Measurements from ENCODE around the gene YTHDF1.
"Not testable (repeated sequence)": the region's sequence is repeated elsewhere in the genome, so short reads cannot be mapped to it uniquely, and the experiment has no call there.

The YTHDF1 gene

GRCh38 chr20:63216041-63216848 is at the start of gene YTHDF1:
YTHDF1 (minus strand) TSS chr20:63216131; CDS start chr20:63215892, 239 bp downstream.
- peak; percentile 81 for DNase-seq

- no peak for DNase-seq
Measured at GRCh38 chr20:63264519-63264918, 48.6 kb upstream of the YTHDF1 start.

- no peak for DNase-seq
Measured at GRCh38 chr20:63264000-63264399, 48.1 kb upstream of the YTHDF1 start.

- no peak for DNase-seq
Measured at GRCh38 chr20:63262836-63263235, 46.9 kb upstream of the YTHDF1 start.

- no peak for DNase-seq
Measured at GRCh38 chr20:63261795-63262528, 46.0 kb upstream of the YTHDF1 start.

GRCh38 chr20:63261060-63261794 is 45.3 kb upstream of the YTHDF1 start:
- no peak for DNase-seq

- DNase-seq = no peak
Measured at GRCh38 chr20:63260521-63260920, 44.6 kb upstream of the YTHDF1 start.

GRCh38 chr20:63259734-63260460 is 44.0 kb upstream of the YTHDF1 start:
- no peak for DNase-seq

GRCh38 chr20:63258781-63259180 is 42.9 kb upstream of the YTHDF1 start:
- no peak for DNase-seq

GRCh38 chr20:63257629-63258028 is 41.7 kb upstream of the YTHDF1 start:
- DNase-seq = no peak

- DNase-seq = no peak
Measured at GRCh38 chr20:63256954-63257353, 41.0 kb upstream of the YTHDF1 start.

- DNase-seq = no peak
Measured at GRCh38 chr20:63255931-63256704, 40.2 kb upstream of the YTHDF1 start.

GRCh38 chr20:63254606-63255384 is 38.9 kb upstream of the YTHDF1 start:
- no peak for DNase-seq

- DNase-seq = no peak
Measured at GRCh38 chr20:63254232-63254605, 38.3 kb upstream of the YTHDF1 start, which contains the start of gene NKAIN4. NKAIN4 (minus strand) TSS chr20:63254463; CDS start chr20:63254450, 13 bp downstream.

GRCh38 chr20:63253438-63254231 is 37.7 kb upstream of the YTHDF1 start:
- DNase-seq = no peak

GRCh38 chr20:63253065-63253437 is 37.1 kb upstream of the YTHDF1 start:
- no peak for DNase-seq

GRCh38 chr20:63252284-63252711 is 36.4 kb upstream of the YTHDF1 start:
- no peak for DNase-seq

GRCh38 chr20:63251350-63251749 is 35.4 kb upstream of the YTHDF1 start:
- DNase-seq = not testable (repeated sequence)

GRCh38 chr20:63249891-63250290 is 34.0 kb upstream of the YTHDF1 start:
- DNase-seq = no peak

All from GOT3 (cell line).